Thoracic aorta (tissue), 2 donors: ENCODE data around the gene TVP23A. TPM values are rescaled to one million over a fixed set of nuclear protein-coding genes. Genes with fewer than 3 reads are reported as not detected.
A peak's percentile ranks its signal among the peaks of the same experiment; 100 is the strongest.

Experiments used
- ATAC-seq: fragments of 150-250 bp; one replicate; pipeline ENCODE4 v1.8.0; 2017; ENCODE audit warnings: low read depth; ENCODE audit not compliant: insufficient number of reproducible peaks, low FRiP score
- DNase-seq: peaks from one replicate; pipeline ENCODE4 v3.0.0-alpha.2; 2020; ENCODE audit warnings: low spot score
- H3K27ac ChIP-seq, 2 donors: fragments of 200-600 bp; sonication (generic); 1 replicate in 1 of 2; 2 replicates in 1 of 2; pipeline ENCODE4 v1.5.1; 2016; ENCODE audit warnings: mild to moderate bottlenecking in 2 of 2, moderate library complexity in 2 of 2
- H3K27me3 ChIP-seq: fragments of 200-600 bp; sonication (generic); replicated peaks from 2 replicates; pipeline ENCODE4 v1.6.0; 2016; ENCODE audit warnings: mild to moderate bottlenecking; ENCODE audit not compliant: insufficient read depth
- H3K36me3 ChIP-seq: fragments of 200-600 bp; sonication (generic); one replicate; pipeline ENCODE4 v1.5.1; 2016
- H3K4me1 ChIP-seq, 2 donors: fragments of 200-600 bp; sonication (generic); 1 replicate in 1 of 2; 2 replicates in 1 of 2; pipeline versions ENCODE4 v1.5.1 to v1.6.0; 2016; ENCODE audit warnings: low read depth in 2 of 2, mild to moderate bottlenecking in 1 of 2; ENCODE audit not compliant: control insufficient read depth in 1 of 2
- H3K4me3 ChIP-seq: fragments of 200-600 bp; sonication (generic); 2 replicates; pipeline ENCODE4 v1.5.1; 2016; ENCODE audit warnings: mild to moderate bottlenecking
- H3K9me3 ChIP-seq: fragments of 200-600 bp; sonication (generic); 2 replicates; pipeline ENCODE4 v1.5.1; 2016
- CTCF ChIP-seq: fragments of 200-600 bp; sonication (generic); IDR thresholded peaks from one replicate; pipeline ENCODE4 v1.5.1; 2019; ENCODE audit warnings: antibody characterized with exemption
- total RNA-seq, 2 donors: library from RNA; depleted of rRNA; stranded (reverse); fragments of >200 nt; gene quantifications; one replicate each; pipeline versions ENCODE4 v1.1.0 to v1.2.3, GENCODE V29; 2016

Gene TVP23A
- total RNA-seq, 2 donors from 2014 or later: 1.1 to 1.5 TPM

- Histone ChIP-seq H3K4me3 (no peak overlapping the region), H3K36me3 (peaks cover 14% of the 10 kb centered on the region), H3K4me1 (peaks cover 6 to 22% of the 10 kb centered on the region in 2 donors), H3K27me3 (no peaks in the 10 kb centered on the region), H3K9me3 (no peaks in the 10 kb centered on the region), H3K27ac (peak overlapping the region in 1 of 2 donors; percentile 35)
- ATAC-seq: no peak
- no peak for DNase-seq
- no peak for TF ChIP-seq CTCF
These were observed 65.6 kb downstream of the TVP23A start for GRCh38 chr16:10752843-10753523.

- no peak for DNase-seq
- no peak for ATAC-seq
- H3K4me1 ChIP-seq: peaks cover 5 to 11% of the 10 kb centered on the region in 2 donors
- no peaks in the 10 kb centered on the region for H3K9me3 ChIP-seq
- no peak overlapping the region for H3K4me3 ChIP-seq
- H3K27ac ChIP-seq: peak overlapping the region in 1 of 2 donors; percentile 29
- no peak for TF ChIP-seq CTCF
- peaks cover 13% of the 10 kb centered on the region for H3K36me3 ChIP-seq
- H3K27me3 ChIP-seq: no peaks in the 10 kb centered on the region
These were observed 67.3 kb downstream of the TVP23A start for GRCh38 chr16:10751291-10751697.

- H3K4me1 ChIP-seq: peaks cover 0 to 11% of the 10 kb centered on the region in 2 donors
- no peaks in the 10 kb centered on the region for H3K27me3 ChIP-seq
- peak overlapping the region in 1 of 2 donors; percentile 29 for H3K27ac ChIP-seq
- H3K4me3 ChIP-seq: no peak overlapping the region
- TF ChIP-seq CTCF: no peak
- no peak for DNase-seq
- no peak for ATAC-seq
- H3K36me3 ChIP-seq: peaks cover 13% of the 10 kb centered on the region
- no peaks in the 10 kb centered on the region for H3K9me3 ChIP-seq
These were observed 67.8 kb downstream of the TVP23A start for GRCh38 chr16:10750793-10751192.

GRCh38 chr16:10745841-10746240, 72.8 kb downstream of the TVP23A start:
- Histone ChIP-seq H3K27me3 (no peaks in the 10 kb centered on the region), H3K36me3 (peaks cover 13% of the 10 kb centered on the region), H3K27ac (no peak overlapping the region), H3K9me3 (no peaks in the 10 kb centered on the region), H3K4me3 (no peak overlapping the region), H3K4me1 (peaks cover 26 to 38% of the 10 kb centered on the region in 2 donors)
- no peak for ATAC-seq
- DNase-seq: no peak
- no peak for TF ChIP-seq CTCF

- H3K36me3 ChIP-seq: peaks cover 13% of the 10 kb centered on the region
These were observed 74.1 kb downstream of the TVP23A start for GRCh38 chr16:10744370-10745030.

More at GRCh38 chr16:10744370-10745030, 74.1 kb downstream of the TVP23A start:
- Histone ChIP-seq H3K27me3 (no peaks in the 10 kb centered on the region), H3K27ac (peak overlapping the region; percentile 98), H3K4me3 (peak overlapping the region; percentile 88), H3K9me3 (no peaks in the 10 kb centered on the region), H3K4me1 (peaks cover 26 to 38% of the 10 kb centered on the region in 2 donors)
- ATAC-seq: no peak
- TF ChIP-seq CTCF: no peak
- no peak for DNase-seq
